ENCODE results near the gene TGFBRAP1. TPM values are rescaled to one million over a fixed set of nuclear protein-coding genes. Genes with fewer than 3 reads are reported as not detected.

The TGFBRAP1 gene
- polyA plus RNA-seq, 4 donors: 14.7 to 17.3 (median 16.0) TPM

DNA sequence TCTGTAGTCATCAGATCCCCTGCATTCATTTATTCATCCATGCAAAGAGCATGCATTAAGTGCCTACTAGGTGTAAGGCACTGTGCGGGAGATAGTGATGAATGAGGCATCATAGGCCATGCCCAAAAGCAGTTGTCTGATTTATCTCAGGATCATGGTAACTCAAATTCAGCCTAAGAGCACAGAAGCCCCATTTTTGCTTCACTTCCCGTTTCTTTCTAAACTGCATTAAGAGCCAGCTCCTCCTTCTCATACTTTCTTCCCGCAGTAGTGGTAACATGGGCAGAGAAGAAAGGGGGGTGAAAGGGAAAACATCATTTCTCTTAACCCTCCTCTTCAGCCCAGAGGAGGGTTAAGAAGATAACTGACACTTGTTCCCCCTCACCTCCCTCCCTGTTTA is 85.1 kb downstream of the TGFBRAP1 start:
- DNase-seq (ENCODE audit: low read depth in 4 of 4, low spot score in 2 of 4): no peak

DNA sequence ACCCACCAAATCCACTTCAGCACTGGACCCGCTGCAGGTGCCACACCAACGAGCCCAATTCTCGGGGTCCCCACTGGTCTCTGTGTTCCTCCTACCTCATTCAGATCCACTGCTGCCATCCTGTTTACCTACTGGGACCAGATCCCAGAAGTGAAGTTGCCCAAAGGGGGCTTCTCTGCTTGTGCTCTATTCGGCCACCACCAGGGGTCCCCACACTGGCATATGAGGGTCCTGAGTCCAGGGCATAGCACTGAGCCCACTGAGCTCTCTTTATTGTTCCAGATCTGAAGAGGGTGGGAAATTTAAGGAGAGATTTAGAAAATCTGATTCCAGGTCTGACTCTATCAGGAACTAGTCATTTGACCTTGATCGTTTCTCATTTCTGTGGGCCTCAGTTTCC is 85.6 kb downstream of the TGFBRAP1 start:
- DNase-seq (ENCODE audit: low read depth in 4 of 4, low spot score in 2 of 4): no peak

DNA sequence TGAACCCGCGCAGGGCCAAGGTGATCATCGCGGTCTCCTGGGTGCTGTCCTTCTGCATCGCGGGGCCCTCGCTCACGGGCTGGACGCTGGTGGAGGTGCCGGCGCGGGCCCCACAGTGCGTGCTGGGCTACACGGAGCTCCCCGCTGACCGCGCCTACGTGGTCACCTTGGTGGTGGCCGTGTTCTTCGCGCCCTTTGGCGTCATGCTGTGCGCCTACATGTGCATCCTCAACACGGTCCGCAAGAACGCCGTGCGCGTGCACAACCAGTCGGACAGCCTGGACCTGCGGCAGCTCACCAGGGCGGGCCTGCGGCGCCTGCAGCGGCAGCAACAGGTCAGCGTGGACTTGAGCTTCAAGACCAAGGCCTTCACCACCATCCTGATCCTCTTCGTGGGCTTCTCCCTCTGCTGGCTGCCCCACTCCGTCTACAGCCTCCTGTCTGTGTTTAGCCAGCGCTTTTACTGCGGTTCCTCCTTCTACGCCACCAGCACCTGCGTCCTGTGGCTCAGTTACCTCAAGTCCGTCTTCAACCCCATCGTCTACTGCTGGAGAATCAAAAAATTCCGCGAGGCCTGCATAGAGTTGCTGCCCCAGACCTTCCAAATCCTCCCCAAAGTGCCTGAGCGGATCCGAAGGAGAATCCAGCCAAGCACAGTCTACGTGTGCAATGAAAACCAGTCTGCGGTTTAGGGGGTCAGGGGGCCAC is 87.1 kb downstream of the TGFBRAP1 start:
- DNase-seq (ENCODE audit: low read depth in 4 of 4, low spot score in 2 of 4): no peak

DNA sequence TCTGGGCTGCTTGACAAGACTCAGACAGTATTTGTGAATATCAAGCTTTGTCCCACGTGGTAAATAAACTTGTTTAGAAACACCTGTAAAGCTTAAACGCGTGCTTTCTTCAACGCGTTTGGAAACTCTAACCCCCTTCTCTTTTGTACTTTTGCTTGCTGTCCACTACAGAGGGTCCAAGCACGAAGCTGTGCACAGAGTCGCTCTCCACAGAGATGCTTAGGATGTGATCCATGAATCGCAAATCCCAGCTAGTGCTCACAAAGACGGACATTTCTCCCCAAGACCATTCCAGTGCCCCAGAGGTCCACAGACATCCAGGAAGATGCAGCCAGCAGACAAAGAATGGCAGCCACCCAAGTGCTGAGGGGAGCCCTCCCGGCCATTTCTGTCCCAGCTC is 88.1 kb downstream of the TGFBRAP1 start, which contains the start of gene GPR45:
Gene GPR45, plus strand, starts transcription at position 301 of the 400 bp plus-strand sequence. CDS start 116 bp downstream, outside the sequence.
- no peak for DNase-seq (ENCODE audit: low read depth in 4 of 4, low spot score in 2 of 4)

DNA sequence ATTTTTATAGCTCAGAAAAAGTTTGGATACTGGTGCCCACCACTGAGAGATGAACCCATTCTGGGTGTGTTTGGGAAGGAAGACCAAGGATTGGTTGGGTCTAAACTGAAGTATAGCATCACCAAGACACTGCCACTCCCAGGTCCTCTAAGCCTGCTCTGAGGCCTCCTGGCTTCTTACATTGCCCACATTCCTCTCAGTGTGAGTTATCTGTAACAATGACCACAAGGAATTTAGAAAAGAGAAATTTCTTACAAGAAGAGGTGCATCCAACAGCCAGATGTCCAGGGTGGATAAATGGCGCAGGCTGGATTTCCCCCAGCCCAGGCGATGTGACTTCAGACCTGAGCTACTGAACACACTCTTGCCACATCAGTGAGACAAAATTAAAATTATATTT is 89.6 kb downstream of the TGFBRAP1 start:
- no peak for DNase-seq (ENCODE audit: low read depth in 4 of 4, low spot score in 2 of 4)

DNA sequence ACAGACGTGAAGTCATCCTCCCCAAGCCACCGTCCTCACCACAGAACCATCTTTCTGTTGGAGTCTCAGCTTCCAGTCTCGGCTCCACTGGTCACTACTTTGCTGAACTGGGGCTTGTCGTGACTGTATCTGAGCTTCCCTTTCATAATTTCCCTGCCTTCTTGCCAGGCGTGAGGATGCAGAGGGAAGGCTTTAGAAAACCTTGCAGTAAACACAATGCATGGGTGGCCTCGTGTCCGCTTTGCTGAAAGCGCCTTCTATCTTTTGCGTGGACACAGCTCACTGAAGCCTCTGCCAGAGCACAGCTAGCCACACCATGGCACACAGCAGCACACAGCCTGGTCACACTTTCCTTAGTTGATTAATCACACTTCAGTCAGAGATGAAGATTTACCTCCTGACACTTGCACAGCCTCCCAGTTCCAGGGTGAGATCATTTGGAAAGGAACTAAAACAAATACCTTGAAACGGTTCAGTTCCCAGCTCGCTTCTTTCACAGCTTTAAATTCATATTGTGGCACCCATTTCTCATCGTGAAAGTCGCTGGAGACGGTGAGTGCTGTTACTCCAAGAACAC is 90.8 kb downstream of the TGFBRAP1 start:
- DNase-seq (ENCODE audit: low read depth in 4 of 4, low spot score in 2 of 4): no peak

DNA sequence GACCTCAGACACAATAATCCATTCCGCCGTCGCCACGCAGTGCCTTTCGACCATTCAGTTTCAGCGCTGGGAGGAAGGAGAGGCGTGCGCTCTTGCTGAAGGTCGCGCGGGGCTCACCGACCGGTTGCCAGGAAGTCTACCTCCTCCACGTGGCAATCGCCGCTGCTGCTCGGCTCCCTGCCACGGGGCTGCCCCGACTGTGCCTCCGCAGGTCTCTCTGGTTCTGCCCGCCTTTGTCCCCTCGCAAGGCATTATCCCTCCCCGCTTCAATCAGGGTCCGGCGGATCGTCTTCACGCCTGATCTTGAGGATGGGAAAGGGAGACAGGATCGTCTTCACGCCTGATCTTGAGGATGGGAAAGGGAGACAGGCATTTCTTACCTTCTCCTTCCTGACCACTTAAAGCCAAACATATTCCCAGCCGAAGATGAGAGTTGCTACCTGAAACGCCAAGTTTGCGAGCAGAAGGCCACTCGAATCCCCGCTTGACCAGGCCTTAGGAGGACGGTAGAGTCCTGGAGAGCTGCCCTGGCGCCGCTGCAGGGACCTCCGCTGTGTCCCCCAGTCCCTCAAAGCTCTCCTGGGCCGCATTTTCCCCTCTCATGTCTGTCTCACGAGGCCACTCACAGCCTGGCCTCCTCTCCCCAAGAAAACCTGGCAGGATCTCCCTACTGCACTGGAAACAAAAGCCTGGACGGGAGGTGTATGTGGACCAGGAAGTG is 92.3 kb downstream of the TGFBRAP1 start:
- DNase-seq (ENCODE audit: low read depth in 4 of 4, low spot score in 2 of 4): no peak

DNA sequence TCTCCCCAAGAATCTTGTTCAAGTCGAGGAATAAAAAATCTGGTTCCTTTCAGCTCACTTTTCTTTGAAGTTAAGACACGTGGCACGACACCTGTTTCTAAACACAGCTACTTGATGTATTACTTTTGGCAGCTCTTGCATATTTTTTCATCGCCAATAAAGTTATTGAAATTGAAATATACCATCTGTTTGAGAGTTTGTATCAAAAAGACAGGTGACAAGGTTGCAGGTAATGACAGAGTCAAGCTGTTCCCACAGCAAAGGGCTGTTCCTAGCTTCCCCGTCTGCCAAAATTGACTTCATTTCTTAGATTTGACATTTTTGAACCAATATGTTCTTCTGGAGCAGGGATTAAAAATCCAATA is 93.5 kb downstream of the TGFBRAP1 start:
- DNase-seq (ENCODE audit: low read depth in 4 of 4, low spot score in 2 of 4): no peak

DNA sequence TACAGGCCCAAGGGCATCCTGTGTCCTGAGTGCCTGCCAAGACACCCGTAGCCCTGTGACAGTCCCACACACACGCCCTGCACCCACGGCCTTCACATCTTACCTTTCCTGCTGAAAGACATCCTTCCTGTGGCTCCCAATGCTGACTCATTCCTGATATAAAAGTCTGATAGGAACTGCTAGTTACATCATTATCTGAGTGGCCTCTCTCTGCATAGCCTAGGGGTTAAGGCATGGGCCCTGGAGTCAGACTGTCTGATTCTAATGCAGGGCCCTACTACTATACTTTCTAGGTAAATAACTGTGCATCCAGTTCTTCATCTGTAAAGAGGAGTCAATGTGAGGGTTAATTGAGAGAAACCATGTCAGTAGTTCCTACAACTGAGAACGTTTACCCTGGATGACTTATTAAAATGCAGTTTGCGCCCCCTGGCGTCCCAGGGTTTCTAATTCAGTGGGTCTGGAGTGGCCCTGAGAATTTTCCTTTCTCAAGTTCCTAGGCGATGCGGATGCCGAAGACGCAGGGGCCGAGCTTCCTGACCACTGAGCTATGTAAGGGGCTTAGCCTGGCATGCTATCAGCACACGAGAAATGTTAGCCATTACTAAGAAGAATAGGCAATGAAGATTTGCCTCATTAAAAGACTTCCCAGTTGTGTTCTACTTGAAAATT is 94.0 kb downstream of the TGFBRAP1 start:
- peak; percentile 59 to 83 (median 60) for DNase-seq (ENCODE audit: low read depth in 4 of 4, low spot score in 2 of 4)

DNA sequence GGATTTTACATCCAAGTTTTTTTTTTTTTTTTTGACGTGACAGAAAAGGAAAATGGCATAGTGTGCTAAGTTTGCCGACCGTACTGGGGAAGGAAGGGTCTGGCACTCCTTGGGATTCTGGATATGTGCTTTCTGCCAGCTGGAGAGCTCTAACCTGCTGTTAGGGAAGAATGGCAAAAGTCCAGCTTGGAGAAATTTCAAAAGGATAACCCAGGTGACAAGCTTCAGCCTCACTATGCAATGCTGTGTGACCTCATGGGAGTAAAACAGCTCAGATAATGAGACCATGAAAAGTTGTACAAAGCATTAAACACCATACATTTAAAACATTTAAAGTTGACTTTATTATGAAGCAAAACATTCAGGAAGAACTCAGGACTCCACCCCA is 98.3 kb downstream of the TGFBRAP1 start:
- DNase-seq (ENCODE audit: low read depth in 4 of 4, low spot score in 2 of 4): no peak

DNA sequence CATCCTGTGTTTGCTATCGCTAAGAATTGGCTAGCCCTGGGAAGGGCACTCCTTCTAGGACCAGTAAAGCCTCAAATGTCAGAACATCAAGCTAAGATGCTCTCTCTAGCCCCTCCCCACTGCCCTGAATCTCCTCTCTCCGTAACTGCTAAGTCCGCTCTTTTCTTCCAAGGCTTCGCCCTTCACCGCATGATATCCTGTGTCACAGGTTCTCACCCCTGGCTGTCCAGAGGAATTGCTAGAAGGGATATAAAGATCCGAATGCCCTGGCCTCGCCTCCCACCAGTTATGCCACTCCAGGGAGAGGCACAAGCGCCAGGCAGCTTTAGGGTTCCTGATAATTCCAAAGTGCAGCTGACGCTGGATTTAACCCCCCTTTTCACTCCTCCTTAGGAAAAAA is 105.1 kb downstream of the TGFBRAP1 start:
- no peak for DNase-seq (ENCODE audit: low read depth in 4 of 4, low spot score in 2 of 4)

DNA sequence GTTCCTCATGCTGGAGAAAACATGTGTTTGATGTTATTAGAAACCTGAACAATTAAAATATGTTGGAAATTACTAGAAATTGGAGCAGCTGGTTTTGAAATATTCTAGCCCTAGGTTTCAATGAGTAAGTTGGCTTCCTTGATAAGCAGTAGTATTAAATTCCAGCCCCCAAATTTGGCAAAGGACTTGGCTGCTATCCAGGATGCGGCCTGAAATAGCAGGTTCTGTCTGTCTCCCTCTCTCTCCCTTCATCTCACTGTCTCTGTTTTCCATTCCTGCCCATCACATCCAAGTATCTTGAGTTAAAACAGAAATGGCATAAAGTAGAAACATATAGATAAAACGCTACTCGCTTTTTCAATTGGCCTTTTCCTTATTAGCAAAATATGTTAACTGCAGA is 108.9 kb downstream of the TGFBRAP1 start:
- no peak for DNase-seq (ENCODE audit: low read depth in 4 of 4, low spot score in 2 of 4)

DNA sequence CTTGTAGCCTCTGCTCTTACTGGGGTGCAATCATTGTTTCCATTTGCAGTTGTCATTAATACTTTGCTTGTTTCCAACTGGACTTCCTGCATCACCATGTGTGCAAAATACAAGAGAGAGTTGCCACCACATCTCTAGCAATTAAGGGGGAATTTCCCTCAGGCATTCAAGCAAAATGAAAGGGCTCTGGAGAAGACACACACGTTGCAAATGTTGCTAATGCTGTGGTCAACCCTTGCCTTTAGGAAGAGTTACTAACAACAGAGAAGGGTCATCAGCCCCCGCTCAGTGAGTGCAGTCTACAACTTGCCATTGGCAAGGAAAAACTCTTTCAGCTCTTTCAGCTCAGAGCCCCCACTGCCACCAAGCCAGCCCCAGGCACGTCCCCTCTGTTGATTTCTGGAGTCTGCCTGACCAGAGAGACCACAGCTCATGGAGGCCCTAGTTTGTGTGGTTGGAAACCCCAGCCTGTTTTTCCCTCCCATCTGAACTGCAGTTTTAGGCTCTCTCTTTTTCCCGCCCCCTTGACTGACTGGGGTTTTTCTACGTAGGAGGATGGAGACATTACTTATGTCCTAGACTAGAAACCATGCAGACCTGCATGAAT is 113.8 kb downstream of the TGFBRAP1 start:
- no peak for DNase-seq (ENCODE audit: low read depth in 4 of 4, low spot score in 2 of 4)

Other genes starting within 250 kb of the TGFBRAP1 start
- gene GPR45, start 88.0 kb downstream of the TGFBRAP1 start, polyA plus RNA-seq (ENCODE audit: insufficient read length in 4 of 4): under 1 TPM in 2 of 4 donors, not detected in 2; 0.12 to 0.28 TPM
- gene C2orf49, start 7.8 kb upstream of the TGFBRAP1 start, polyA plus RNA-seq (ENCODE audit: insufficient read length in 4 of 4): 10 to 100 TPM; 21.3 to 27.5 (median 24.4) TPM
- gene FHL2, start 69.3 kb upstream of the TGFBRAP1 start, polyA plus RNA-seq (ENCODE audit: insufficient read length in 4 of 4): 10 to 100 TPM; 27.4 to 38.3 (median 31.1) TPM